Stomach (tissue), 9 donors: ENCODE measurements around the gene SPAG7. TPM values are rescaled to one million over a fixed set of nuclear protein-coding genes. Genes with fewer than 3 reads are reported as not detected.
A peak's percentile ranks its signal among the peaks of the same experiment; 100 is the strongest.

Experiments used
- DNase-seq, 2 donors: peaks; one replicate each; pipeline versions ENCODE4 v3.0.0 to v3.0.0-alpha.2; 2013 to 2019
- H3K27ac ChIP-seq, 5 donors: fragments of 200-600 bp in 4 of 5; sonication (generic) in 4 of 5; one replicate each; pipeline ENCODE4 v1.5.1; 2013 to 2019; ENCODE audit warnings: mild to moderate bottlenecking in 1 of 5, moderate library complexity in 1 of 5
- H3K27me3 ChIP-seq, 3 donors: fragments of 200-600 bp; sonication (generic); one replicate each; pipeline ENCODE4 v1.5.1; 2017 to 2019; ENCODE audit warnings: mixed run types in 1 of 3
- H3K36me3 ChIP-seq, 4 donors: fragments of 200-600 bp; sonication (generic); 1 replicate in 3 of 4; 2 replicates in 1 of 4; pipeline ENCODE4 v1.5.1; 2016 to 2019
- H3K4me1 ChIP-seq, 4 donors: fragments of 200-600 bp; sonication (generic); one replicate each; pipeline ENCODE4 v1.5.1; 2016 to 2019
- H3K4me3 ChIP-seq, 4 donors: fragments of 200-600 bp; sonication (generic) in 3 of 4; one replicate each; pipeline ENCODE4 v1.5.1; 2016 to 2019; ENCODE audit warnings: mild to moderate bottlenecking in 1 of 4
- H3K9me3 ChIP-seq, 4 donors: fragments of 200-600 bp; sonication (generic); one replicate each; pipeline ENCODE4 v1.5.1; 2016 to 2019
- CTCF ChIP-seq, 7 experiments: fragments of 450-650 bp in 4 of 7; fragments of 200-600 bp in 3 of 7; sonication (generic) in 3 of 7; IDR thresholded peaks; one replicate each; pipeline ENCODE4 v1.5.1; 2016 to 2019; ENCODE audit warnings: antibody characterized with exemption in 7 of 7, control low read depth in 2 of 7, mild to moderate bottlenecking in 1 of 7
- EP300 ChIP-seq: sonication (generic); formaldehyde crosslinking; IDR thresholded peaks from one replicate; pipeline ENCODE4 v1.6.1; 2017; ENCODE audit warnings: antibody characterized with exemption
- POLR2A ChIP-seq, 4 donors: fragments of 450-650 bp; IDR thresholded peaks; one replicate each; pipeline ENCODE4 v1.6.1; 2016; ENCODE audit warnings: antibody characterized with exemption in 4 of 4, control low read depth in 2 of 4, mild to moderate bottlenecking in 1 of 4, moderate library complexity in 1 of 4
- POLR2AphosphoS5 ChIP-seq, 3 donors: sonication (generic); formaldehyde crosslinking; IDR thresholded peaks; one replicate each; pipeline ENCODE4 v1.6.1; 2016; ENCODE audit warnings: antibody characterized with exemption in 3 of 3
- WGBS, 5 donors: extraction: QIAGEN DNeasy Blood & Tissue Kit in 3 of 5; methylation state at CpG; one replicate each; pipeline versions ENCODE4 v1.1.5 to v1.1.7; 2013 to 2018; 5-methylcytosine and 5-hydroxymethylcytosine counted together
- intact Hi-C: fragments of 100-400 bp; cut with DNase I; formaldehyde crosslinking; loops from one replicate; pipeline ENCODE4 v1.15.1; 2023; ENCODE audit warnings: low total_unique reads
- polyA plus RNA-seq, 3 donors: library from polyadenylated mRNA; stranded (reverse); fragments of 200-250 nt; gene quantifications; one replicate each; pipeline ENCODE4 v1.2.3, GENCODE V29; 2013
- total RNA-seq, 5 donors: library from RNA; depleted of rRNA; stranded (reverse); fragments of >200 nt; gene quantifications; one replicate each; pipeline versions ENCODE4 v1.1.0 to v1.2.3, GENCODE V29; 2014 to 2016
- donor health status: healthy with polysubstance abuse.
- donor health status: Bipolar disorder and iron deficiency.
- donor health status: healthy.

Gene SPAG7
- total and polyA plus RNA-seq, 8 donors = 17.5 to 133 (median 67.0) TPM

DNA sequence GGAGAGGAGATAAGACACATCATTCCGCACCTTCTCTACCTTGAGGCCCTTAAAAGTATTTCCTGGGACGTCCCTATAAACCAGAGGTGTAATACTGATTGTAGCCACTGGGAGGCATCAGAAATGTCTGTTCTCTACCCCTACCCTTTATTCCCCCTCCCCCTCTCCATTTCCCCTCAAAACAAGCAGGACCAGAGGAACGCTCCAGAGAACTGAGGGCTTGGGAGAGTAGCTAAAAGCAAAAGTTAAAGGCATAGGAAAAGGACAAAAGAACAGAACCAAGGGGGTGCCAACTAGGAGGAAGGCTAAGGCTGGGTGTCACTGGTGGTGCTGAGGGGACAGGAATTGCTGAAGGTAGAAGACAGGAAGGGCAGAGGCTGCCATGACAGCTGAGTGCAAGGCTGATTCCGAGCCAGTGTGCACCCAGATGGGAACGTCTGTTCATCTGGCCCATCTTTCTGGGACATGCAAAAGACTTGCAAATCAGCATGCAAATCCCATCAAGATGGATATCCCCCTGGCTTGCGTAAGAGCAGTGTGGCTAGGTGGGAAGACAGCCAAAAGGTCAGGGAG lies 13.1 kb upstream of the SPAG7 start:
- peaks cover 49 to 98% (median 96%) of the 10 kb centered on the region in 4 donors for H3K36me3 ChIP-seq
- no peaks in the 10 kb centered on the region for H3K27me3 ChIP-seq
- intact Hi-C loops = no loop called here
- no peaks in the 10 kb centered on the region for H3K9me3 ChIP-seq
- peaks cover 1 to 41% (median 10%) of the 10 kb centered on the region in 4 donors for H3K4me1 ChIP-seq
- peak overlapping the region in 1 of 5 donors; percentile 18 for H3K27ac ChIP-seq
- TF ChIP-seq POLR2A (IDR thresholded peaks at IDR 0.05) (no peak), CTCF (IDR thresholded peaks at IDR 0.05) (peak in 5 of 7 experiments; percentile 45 to 90 (median 88)), POLR2AphosphoS5 (IDR thresholded peaks at IDR 0.05) (no peak), EP300 (no peak)
- no peak overlapping the region for H3K4me3 ChIP-seq
- peak in 1 of 2 donors; percentile 88 for DNase-seq
- 32 to 46% (median 36%) methylated on average over 6 of the region's 6 CpGs for WGBS, 5 donors

- DNase-seq = no peak
- Histone ChIP-seq H3K4me3 (no peak overlapping the region), H3K9me3 (no peaks in the 10 kb centered on the region), H3K27me3 (no peaks in the 10 kb centered on the region), H3K36me3 (peaks cover 54 to 98% (median 97%) of the 10 kb centered on the region in 4 donors), H3K4me1 (peaks cover 0 to 45% (median 3%) of the 10 kb centered on the region in 4 donors), H3K27ac (peak overlapping the region in 1 of 5 donors; percentile 19)
- TF ChIP-seq EP300 (no peak), POLR2AphosphoS5 (IDR thresholded peaks at IDR 0.05) (no peak), CTCF (IDR thresholded peaks at IDR 0.05) (no peak), POLR2A (IDR thresholded peaks at IDR 0.05) (no peak)
- intact Hi-C loops = loop anchor here (10.0 kb wide), 2 partner anchors 74 to 86 kb away; partner anchors contain the start of gene CHRNE
Observed at GRCh38 chr17:4978726-4979125, 11.1 kb upstream of the SPAG7 start.

GRCh38 chr17:4974115-4974670 lies 6.6 kb upstream of the SPAG7 start:
- TF ChIP-seq CTCF (IDR thresholded peaks at IDR 0.05) = no peak
- no peak for TF ChIP-seq POLR2AphosphoS5 (IDR thresholded peaks at IDR 0.05)
- no peak for TF ChIP-seq POLR2A (IDR thresholded peaks at IDR 0.05)
- no peak for TF ChIP-seq EP300
- Histone ChIP-seq H3K27ac (peak overlapping the region in 1 of 5 donors; percentile 54), H3K9me3 (no peaks in the 10 kb centered on the region), H3K4me3 (no peak overlapping the region), H3K27me3 (no peaks in the 10 kb centered on the region), H3K4me1 (peaks cover 5 to 43% (median 9%) of the 10 kb centered on the region in 4 donors), H3K36me3 (peaks cover 58 to 100% (median 96%) of the 10 kb centered on the region in 4 donors)
- intact Hi-C loops = loop anchor here (10.0 kb wide), 2 partner anchors 69 to 91 kb away; partner anchors contain the start of gene CHRNE
- WGBS, 5 donors = 78 to 89% (median 84%) methylated on average over 9 of the region's 9 CpGs
- DNase-seq = no peak

DNA sequence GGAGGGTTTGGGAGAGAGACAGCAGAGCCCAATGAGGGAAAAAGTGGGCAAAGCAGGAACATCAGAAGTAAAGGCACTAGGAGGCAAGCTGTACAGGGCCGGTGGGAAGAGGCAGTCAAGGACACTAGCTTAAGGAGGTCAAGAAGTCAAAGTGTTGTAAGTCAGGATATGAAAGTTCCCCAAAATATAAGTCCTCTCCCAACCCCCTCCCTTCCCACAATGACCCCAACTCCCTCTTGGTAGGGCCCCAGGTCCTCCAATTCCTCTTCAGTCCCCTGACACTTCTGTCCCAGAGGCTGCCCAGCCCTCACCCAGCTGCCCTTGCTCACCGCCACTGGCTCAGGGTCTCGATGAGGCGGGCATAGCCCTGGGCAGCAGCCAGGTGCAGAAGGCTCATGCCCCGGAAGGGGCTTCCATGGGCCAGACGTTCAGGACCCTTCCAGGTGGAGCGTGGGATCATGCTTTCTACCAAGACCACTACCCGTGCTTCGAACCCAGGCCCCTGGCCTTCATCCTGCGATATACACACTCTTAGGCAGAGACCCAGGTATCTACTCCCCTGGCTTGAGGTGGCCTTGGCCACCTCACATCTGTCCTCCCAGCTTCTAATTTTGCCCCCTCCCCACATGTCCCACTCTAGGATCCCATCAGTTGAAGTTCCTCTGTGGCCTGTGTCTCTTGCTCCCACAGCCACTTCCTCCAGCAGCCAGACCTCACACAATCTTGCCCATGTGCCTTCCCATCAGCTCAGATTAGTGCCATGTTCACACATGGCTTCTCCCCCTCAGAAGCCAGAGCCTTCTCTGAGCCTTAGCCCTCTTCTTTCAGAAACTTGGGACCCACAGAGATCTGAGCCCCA lies 5.9 kb upstream of the SPAG7 start:
- intact Hi-C loops = loop anchor here (10.0 kb wide), 2 partner anchors 69 to 91 kb away; partner anchors contain the start of gene CHRNE
- peaks cover 53 to 96% (median 93%) of the 10 kb centered on the region in 4 donors for H3K36me3 ChIP-seq
- no peaks in the 10 kb centered on the region for H3K27me3 ChIP-seq
- peaks cover 13 to 49% (median 16%) of the 10 kb centered on the region in 4 donors for H3K4me1 ChIP-seq
- H3K9me3 ChIP-seq = no peaks in the 10 kb centered on the region
- WGBS, 5 donors = 87 to 96% (median 93%) methylated on average over 4 to 10 of the region's 10 CpGs
- DNase-seq = no peak
- TF ChIP-seq POLR2A (IDR thresholded peaks at IDR 0.05) = no peak
- TF ChIP-seq EP300 = no peak
- no peak for TF ChIP-seq POLR2AphosphoS5 (IDR thresholded peaks at IDR 0.05)
- no peak for TF ChIP-seq CTCF (IDR thresholded peaks at IDR 0.05)
- H3K27ac ChIP-seq = peak overlapping the region in 2 of 5 donors; percentile 29 to 54
- H3K4me3 ChIP-seq = no peak overlapping the region
